GM18498 (cell line): ENCODE results near the gene CRTC1.

Experiments used
- ATAC-seq: cut with Tn5 transposase; IDR thresholded peaks from one replicate; pipeline ENCODE4 v1.9.1; 2021; ENCODE audit warnings: mild to moderate bottlenecking, moderate library complexity; ENCODE audit not compliant: unreplicated experiment

Gene CRTC1

GRCh38 chr19:18780631-18781030, 97.2 kb downstream of the CRTC1 start:
- ATAC-seq, result no peak

- ATAC-seq, result no peak
Observed at GRCh38 chr19:18781047-18781600, 97.6 kb downstream of the CRTC1 start.

- no peak for ATAC-seq
Observed at GRCh38 chr19:18781885-18782527, 98.5 kb downstream of the CRTC1 start.

- ATAC-seq, result no peak
Observed at GRCh38 chr19:18782559-18783225, 99.2 kb downstream of the CRTC1 start.

GRCh38 chr19:18783958-18784785, 100.7 kb downstream of the CRTC1 start:
- no peak for ATAC-seq

GRCh38 chr19:18784786-18785120, 101.3 kb downstream of the CRTC1 start:
- ATAC-seq, result no peak

DNA sequence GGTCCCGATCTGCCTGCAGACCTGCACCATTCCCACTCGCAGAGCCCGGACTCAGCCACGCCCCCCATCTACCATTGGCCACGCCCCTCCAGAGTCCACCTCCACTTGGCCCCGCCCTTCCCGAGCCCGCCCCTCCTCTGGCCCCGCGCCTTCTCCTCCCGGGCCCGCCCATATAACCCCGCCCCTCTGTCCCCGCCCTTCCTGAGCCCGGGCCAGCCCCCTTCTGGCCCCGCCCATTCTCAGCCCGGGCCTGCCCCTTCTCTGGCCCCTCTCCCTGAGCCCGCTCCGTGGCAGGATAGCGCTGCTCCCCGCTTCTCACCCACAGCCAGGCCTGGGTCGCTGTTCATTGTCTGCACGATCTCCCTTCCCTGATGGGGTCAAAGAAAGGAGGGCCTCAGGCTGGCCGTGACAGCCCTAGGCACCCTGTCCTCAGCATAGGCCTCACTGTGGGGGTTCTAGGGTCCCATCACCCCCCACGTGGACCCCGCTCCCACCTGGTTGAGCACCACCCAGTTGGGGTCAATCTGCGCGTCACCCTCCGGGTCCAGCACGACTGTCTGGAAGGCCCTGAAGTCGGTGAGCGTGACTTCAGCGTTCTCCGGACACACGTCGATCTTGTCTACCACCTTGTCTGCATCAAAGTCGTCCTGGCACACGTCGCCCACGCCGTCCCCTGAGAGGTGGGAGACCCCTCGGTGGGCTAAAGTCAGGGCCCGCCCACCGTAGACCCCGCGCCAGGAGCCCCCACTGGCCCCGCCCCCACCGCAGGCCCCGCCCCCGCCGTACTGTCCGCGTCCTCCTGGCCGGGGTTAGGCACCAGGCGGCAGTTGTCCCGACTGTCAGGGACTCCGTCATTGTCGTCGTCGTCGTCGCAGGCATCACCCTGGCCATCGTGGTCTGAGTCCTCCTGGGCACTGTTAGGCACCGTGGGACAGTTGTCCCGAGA, 102.0 kb downstream of the CRTC1 start:
- no peak for ATAC-seq

GRCh38 chr19:18788529-18789421, 105.3 kb downstream of the CRTC1 start:
- no peak for ATAC-seq

DNA sequence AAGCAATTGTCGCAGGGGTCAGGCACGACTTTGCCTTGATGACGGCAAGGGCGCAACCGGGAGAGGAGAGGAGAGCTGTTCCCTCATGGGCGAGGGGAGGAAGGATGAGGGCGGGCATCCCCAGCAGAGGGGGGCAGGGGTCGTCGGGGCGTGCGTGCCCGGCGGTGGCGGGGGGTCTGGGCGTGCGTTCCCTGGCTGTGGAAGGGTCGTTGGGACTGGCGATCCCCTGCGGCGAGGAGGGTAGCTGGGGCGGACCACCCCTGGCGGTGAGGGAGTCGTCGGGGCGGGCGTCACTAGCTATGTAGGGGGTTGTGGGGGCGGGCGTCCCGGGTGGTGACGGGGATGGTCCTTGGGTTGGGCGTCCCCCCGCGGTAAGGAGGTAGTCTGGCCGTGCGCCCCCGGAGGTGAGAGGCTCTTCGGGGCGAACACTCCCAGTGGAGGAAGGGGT, 106.0 kb downstream of the CRTC1 start:
- ATAC-seq, result no peak

GRCh38 chr19:18789883-18790565, 106.5 kb downstream of the CRTC1 start:
- no peak for ATAC-seq

- ATAC-seq, result no peak
Observed at GRCh38 chr19:18790566-18791314, 107.3 kb downstream of the CRTC1 start, which contains the start of gene COMP. Gene COMP, minus strand, starts transcription at chr19:18791305. Its CDS starts 36 bp downstream, at chr19:18791269.

DNA sequence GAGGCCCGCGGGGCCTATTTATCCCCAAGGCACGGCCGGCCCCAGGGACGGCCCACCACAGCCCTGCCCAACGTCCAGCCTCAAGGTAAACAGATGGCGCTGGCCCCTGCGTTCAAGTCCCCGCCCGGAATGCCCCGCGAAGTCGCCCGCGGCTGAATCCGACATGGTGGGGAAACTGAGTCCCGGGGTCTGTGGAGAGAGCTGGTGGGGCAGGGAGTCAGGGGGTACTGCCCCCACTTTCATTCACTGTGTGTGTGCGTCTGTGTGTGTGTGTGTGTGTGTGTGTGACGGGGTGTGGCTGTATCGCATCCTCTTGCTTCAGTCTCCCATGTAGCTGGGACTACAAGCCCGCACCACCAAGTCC, 107.8 kb downstream of the CRTC1 start:
- no peak for ATAC-seq

- no peak for ATAC-seq
Observed at GRCh38 chr19:18792661-18793060, 109.2 kb downstream of the CRTC1 start.

DNA sequence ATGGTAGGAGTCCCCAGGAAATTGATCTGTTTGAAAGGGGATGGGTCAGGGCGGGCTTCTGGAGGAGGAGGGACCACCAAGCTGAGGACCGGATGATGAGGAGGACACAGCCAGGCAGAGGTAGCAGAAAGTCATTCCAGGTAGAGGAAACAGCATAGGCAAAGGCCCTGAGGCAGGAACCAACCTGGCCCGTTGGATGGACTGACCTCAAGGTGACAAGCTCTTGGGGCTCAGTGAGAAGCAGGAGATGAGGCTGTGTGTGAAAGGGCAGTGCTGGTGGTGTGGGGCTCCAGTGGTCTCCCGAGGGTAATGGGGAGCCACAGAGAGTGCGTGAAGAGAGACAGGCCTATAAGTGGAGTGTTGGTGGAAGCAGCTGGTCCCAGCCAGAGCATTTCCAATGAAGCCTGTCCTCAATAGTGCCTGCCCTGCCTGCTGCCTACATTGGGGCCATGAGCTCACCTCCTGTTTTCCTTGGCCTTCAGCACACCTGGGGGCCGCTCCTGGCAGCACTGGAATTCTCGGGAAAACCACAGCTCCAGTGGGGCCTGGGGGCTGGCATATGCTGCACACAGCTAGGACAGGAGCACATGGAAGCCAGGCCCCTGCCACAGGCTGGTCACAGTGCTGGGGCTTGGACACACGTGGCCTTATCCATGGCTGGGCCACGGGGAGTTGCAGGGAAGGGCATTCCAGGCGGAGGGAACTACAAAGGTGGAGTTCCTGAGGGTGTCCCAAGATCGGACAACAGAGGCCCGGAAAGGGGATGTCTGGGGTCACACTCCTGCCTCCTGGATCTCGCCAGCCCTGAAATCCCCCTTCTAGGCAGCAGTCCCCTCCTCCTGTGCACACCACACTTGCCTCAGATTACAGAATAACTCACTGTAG, 109.9 kb downstream of the CRTC1 start:
- no peak for ATAC-seq

GRCh38 chr19:18794029-18794313, 110.5 kb downstream of the CRTC1 start:
- no peak for ATAC-seq

DNA sequence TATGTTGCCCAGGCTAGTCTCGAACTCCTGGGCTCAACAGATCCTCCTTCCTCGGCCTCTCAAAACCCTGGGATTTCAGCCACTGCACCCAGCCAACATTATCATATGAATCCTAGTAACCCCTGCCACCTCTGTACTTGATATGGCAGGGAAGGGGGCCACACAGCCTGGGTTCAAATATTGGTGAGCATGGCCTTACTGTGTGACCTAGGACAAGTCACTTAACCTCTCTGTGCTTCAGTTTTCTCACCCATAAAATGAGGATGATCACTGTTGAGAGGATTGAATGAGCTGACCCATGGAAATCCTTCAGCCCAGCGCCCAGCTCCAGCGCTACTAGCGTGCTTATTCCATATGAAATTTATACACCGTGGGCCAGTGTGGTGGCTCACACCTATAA, 111.2 kb downstream of the CRTC1 start:
- no peak for ATAC-seq

GRCh38 chr19:18795540-18795939, 112.1 kb downstream of the CRTC1 start:
- no peak for ATAC-seq
